Gastroesophageal sphincter (tissue), 3 donors: ENCODE data around the gene GLT8D2.

ENCODE experiments used
- POLR2AphosphoS5 ChIP-seq: sonication (generic); formaldehyde crosslinking; IDR thresholded peaks from one replicate; pipeline ENCODE4 v1.6.1; 2017; ENCODE audit warnings: antibody characterized with exemption
- TF ChIP-seq, protein P1 (sequence below), 4 experiments: fragments of 200-600 bp in 2 of 4; fragments of 450-650 bp in 2 of 4; sonication (generic) in 1 of 4; IDR thresholded peaks; one replicate each; pipeline ENCODE4 v1.5.1; 2017 to 2019; ENCODE audit warnings: antibody characterized with exemption in 4 of 4, mild to moderate bottlenecking in 2 of 4, moderate library complexity in 2 of 4

DNA sequence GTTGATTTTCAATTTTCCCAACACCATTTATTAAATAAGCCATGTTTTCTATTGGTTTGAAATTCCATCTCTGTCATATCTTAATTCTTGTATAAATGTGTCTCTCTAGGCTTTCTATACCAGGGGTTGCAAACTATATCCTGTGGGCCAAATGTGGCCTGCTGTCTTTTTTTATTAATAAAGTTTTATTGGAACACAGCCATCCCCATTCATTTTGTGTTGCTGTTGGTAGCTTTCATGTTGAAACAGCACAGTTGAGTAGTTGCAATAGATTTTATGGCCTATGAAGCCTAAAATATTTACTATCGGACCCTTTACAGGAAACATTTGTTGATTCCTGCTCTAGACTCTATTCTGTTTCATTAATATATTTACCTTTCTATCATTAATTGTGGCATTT, 23.7 kb upstream of the GLT8D2 start:
- TF ChIP-seq, protein P1, sequence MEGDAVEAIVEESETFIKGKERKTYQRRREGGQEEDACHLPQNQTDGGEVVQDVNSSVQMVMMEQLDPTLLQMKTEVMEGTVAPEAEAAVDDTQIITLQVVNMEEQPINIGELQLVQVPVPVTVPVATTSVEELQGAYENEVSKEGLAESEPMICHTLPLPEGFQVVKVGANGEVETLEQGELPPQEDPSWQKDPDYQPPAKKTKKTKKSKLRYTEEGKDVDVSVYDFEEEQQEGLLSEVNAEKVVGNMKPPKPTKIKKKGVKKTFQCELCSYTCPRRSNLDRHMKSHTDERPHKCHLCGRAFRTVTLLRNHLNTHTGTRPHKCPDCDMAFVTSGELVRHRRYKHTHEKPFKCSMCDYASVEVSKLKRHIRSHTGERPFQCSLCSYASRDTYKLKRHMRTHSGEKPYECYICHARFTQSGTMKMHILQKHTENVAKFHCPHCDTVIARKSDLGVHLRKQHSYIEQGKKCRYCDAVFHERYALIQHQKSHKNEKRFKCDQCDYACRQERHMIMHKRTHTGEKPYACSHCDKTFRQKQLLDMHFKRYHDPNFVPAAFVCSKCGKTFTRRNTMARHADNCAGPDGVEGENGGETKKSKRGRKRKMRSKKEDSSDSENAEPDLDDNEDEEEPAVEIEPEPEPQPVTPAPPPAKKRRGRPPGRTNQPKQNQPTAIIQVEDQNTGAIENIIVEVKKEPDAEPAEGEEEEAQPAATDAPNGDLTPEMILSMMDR (IDR thresholded peaks at IDR 0.05) = no peak
- TF ChIP-seq POLR2AphosphoS5 = no peak
